Liver (tissue), 9 donors: ENCODE measurements around the gene PRKCH. TPM values are rescaled to one million over a fixed set of nuclear protein-coding genes. Genes with fewer than 3 reads are reported as not detected.

Source experiments
- DNase-seq: peaks from one replicate; pipeline ENCODE4 v3.0.0-alpha.2; 2017; ENCODE audit warnings: low spot score
- H3K27ac ChIP-seq, 2 donors: one replicate each; pipeline ENCODE4 v1.7.0; 2013; ENCODE audit warnings: inconsistent platforms in 2 of 2, low read length in 2 of 2, control low read depth in 1 of 2, low read depth in 1 of 2, mild to moderate bottlenecking in 1 of 2
- H3K27me3 ChIP-seq, 4 donors: one replicate each; pipeline versions ENCODE4 v1.6.1 to v1.7.0; 2013; ENCODE audit warnings: low read length in 3 of 4, inconsistent platforms in 1 of 4, mild to moderate bottlenecking in 1 of 4, moderate library complexity in 1 of 4; ENCODE audit not compliant: control insufficient read depth in 4 of 4, insufficient read depth in 4 of 4
- H3K36me3 ChIP-seq, 4 donors: one replicate each; pipeline versions ENCODE4 v1.6.1 to v1.7.0; 2013; ENCODE audit warnings: low read length in 3 of 4, mild to moderate bottlenecking in 3 of 4, low read depth in 1 of 4, moderate library complexity in 1 of 4; ENCODE audit not compliant: control insufficient read depth in 4 of 4, insufficient read depth in 3 of 4
- H3K4me1 ChIP-seq, 4 donors: one replicate each; pipeline versions ENCODE4 v1.6.1 to v1.7.0; 2013; ENCODE audit warnings: low read length in 3 of 4, mild to moderate bottlenecking in 3 of 4, moderate library complexity in 1 of 4; ENCODE audit not compliant: control insufficient read depth in 4 of 4, insufficient read depth in 4 of 4
- H3K4me3 ChIP-seq, 3 donors: one replicate each; pipeline versions ENCODE4 v1.6.1 to v1.7.0; 2013; ENCODE audit warnings: low read length in 3 of 3, control low read depth in 1 of 3, low read depth in 1 of 3, mild to moderate bottlenecking in 1 of 3
- H3K9ac ChIP-seq, 2 donors: one replicate each; pipeline ENCODE4 v1.7.0; 2013; ENCODE audit warnings: low read length in 2 of 2, mild to moderate bottlenecking in 2 of 2, moderate library complexity in 2 of 2, control low read depth in 1 of 2, low read depth in 1 of 2
- H3K9me3 ChIP-seq, 4 donors: one replicate each; pipeline versions ENCODE4 v1.6.1 to v1.7.0; 2013; ENCODE audit warnings: low read length in 3 of 4; ENCODE audit not compliant: control insufficient read depth in 4 of 4
- FOXA1 ChIP-seq: IDR thresholded peaks from 2 replicates; pipeline ENCODE4 v1.6.1; 2016; ENCODE audit warnings: antibody characterized with exemption
- FOXA2 ChIP-seq: IDR thresholded peaks from 2 replicates; pipeline ENCODE4 v1.6.1; 2016; ENCODE audit warnings: antibody characterized with exemption
- GABPA ChIP-seq, 2 donors: IDR thresholded peaks in 1 of 2; conservative IDR thresholded peaks in 1 of 2; 2 replicates each; pipeline ENCODE4 v1.6.1; 2016; ENCODE audit warnings: antibody characterized with exemption in 2 of 2, mild to moderate bottlenecking in 1 of 2, moderate library complexity in 1 of 2
- RXRA ChIP-seq, 2 donors: IDR thresholded peaks; 2 replicates each; pipeline ENCODE4 v1.6.1; 2017 to 2018; ENCODE audit warnings: antibody characterized with exemption in 2 of 2, mild to moderate bottlenecking in 1 of 2
- SP1 ChIP-seq: IDR thresholded peaks from 2 replicates; pipeline ENCODE4 v1.6.1; 2018; ENCODE audit warnings: antibody characterized with exemption, mild to moderate bottlenecking
- TAF1 ChIP-seq: conservative IDR thresholded peaks from 2 replicates; pipeline ENCODE4 v1.6.1; 2016; ENCODE audit warnings: antibody characterized with exemption, mild to moderate bottlenecking
- YY1 ChIP-seq: IDR thresholded peaks from 2 replicates; pipeline ENCODE4 v1.6.1; 2016; ENCODE audit warnings: antibody characterized with exemption, mild to moderate bottlenecking
- WGBS: extraction: QIAGEN DNeasy Blood & Tissue Kit; methylation state at CpG from one replicate; pipeline ENCODE4 v1.1.7; 2013; 5-methylcytosine and 5-hydroxymethylcytosine counted together
- polyA plus RNA-seq, 2 donors: library from polyadenylated mRNA; stranded (reverse) in 1 of 2; unstranded in 1 of 2; fragments of 200-250 nt in 1 of 2; fragments of >200 nt in 1 of 2; fragmentation: Nextera tagmentation in 1 of 2; extraction: Ambion mirVana in 1 of 2; gene quantifications; one replicate each; pipeline versions ENCODE4 v1.2.1 to v1.2.3, GENCODE V29; 2013 to 2015
- total RNA-seq, 2 donors: library from RNA; depleted of rRNA; stranded (reverse); fragments of >200 nt; gene quantifications; one replicate each; pipeline ENCODE4 v1.2.3, GENCODE V29; 2014
- TF ChIP-seq, protein P1 (sequence below): IDR thresholded peaks from 2 replicates; pipeline ENCODE4 v1.6.1; 2016; ENCODE audit warnings: antibody characterized with exemption
- TF ChIP-seq, protein P2 (sequence below): IDR thresholded peaks from 2 replicates; pipeline ENCODE4 v1.6.1; 2016; ENCODE audit warnings: antibody characterized with exemption
- TF ChIP-seq, protein P3 (sequence below): fragments of 150-350 bp; IDR thresholded peaks from 2 replicates; pipeline ENCODE4 v1.5.1; 2017; ENCODE audit warnings: improper control_type of control experiment, low read depth, low read length; ENCODE audit not compliant: missing input control
- TF ChIP-seq, protein P4 (sequence below): IDR thresholded peaks from 2 replicates; pipeline ENCODE4 v1.6.1; 2016; ENCODE audit warnings: antibody characterized with exemption
- donor health status: healthy.
- donor health status: healthy.
- donor health status: healthy.
- donor health status: healthy.
- donor health status: healthy.

Gene PRKCH
- total and polyA plus RNA-seq, 4 donors = 3.9 to 13.7 (median 7.0) TPM

DNA sequence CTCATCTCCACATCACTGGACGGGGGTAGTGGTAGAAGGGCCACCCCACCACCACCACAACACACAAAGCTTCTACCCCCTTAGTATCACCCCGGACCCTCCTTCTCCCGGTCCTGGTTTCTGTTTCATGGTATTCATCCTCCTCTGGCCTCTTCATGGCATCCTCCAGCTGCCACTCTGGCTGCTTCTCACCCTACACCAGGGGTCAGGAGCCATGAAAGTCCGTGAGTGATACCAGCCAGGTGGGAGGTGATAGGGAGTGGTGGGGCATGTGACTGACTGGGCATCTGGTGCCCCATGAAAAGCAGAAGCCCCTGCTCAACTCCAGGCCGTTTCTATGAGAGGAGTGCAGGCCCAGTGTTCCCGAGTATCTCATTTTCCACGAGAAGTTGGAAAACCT lies 222.6 kb downstream of the PRKCH start:
- TF ChIP-seq RXRA (IDR thresholded peaks at IDR 0.05) (no peak), YY1 (no peak), FOXA2 (no peak), TAF1 (no peak), FOXA1 (no peak), SP1 (no peak)
- TF ChIP-seq, protein P1, sequence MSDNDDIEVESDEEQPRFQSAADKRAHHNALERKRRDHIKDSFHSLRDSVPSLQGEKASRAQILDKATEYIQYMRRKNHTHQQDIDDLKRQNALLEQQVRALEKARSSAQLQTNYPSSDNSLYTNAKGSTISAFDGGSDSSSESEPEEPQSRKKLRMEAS = no peak
- TF ChIP-seq, protein P2, sequence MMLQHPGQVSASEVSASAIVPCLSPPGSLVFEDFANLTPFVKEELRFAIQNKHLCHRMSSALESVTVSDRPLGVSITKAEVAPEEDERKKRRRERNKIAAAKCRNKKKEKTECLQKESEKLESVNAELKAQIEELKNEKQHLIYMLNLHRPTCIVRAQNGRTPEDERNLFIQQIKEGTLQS = no peak
- TF ChIP-seq, protein P3, sequence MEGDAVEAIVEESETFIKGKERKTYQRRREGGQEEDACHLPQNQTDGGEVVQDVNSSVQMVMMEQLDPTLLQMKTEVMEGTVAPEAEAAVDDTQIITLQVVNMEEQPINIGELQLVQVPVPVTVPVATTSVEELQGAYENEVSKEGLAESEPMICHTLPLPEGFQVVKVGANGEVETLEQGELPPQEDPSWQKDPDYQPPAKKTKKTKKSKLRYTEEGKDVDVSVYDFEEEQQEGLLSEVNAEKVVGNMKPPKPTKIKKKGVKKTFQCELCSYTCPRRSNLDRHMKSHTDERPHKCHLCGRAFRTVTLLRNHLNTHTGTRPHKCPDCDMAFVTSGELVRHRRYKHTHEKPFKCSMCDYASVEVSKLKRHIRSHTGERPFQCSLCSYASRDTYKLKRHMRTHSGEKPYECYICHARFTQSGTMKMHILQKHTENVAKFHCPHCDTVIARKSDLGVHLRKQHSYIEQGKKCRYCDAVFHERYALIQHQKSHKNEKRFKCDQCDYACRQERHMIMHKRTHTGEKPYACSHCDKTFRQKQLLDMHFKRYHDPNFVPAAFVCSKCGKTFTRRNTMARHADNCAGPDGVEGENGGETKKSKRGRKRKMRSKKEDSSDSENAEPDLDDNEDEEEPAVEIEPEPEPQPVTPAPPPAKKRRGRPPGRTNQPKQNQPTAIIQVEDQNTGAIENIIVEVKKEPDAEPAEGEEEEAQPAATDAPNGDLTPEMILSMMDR = no peak
- TF ChIP-seq, protein P4, sequence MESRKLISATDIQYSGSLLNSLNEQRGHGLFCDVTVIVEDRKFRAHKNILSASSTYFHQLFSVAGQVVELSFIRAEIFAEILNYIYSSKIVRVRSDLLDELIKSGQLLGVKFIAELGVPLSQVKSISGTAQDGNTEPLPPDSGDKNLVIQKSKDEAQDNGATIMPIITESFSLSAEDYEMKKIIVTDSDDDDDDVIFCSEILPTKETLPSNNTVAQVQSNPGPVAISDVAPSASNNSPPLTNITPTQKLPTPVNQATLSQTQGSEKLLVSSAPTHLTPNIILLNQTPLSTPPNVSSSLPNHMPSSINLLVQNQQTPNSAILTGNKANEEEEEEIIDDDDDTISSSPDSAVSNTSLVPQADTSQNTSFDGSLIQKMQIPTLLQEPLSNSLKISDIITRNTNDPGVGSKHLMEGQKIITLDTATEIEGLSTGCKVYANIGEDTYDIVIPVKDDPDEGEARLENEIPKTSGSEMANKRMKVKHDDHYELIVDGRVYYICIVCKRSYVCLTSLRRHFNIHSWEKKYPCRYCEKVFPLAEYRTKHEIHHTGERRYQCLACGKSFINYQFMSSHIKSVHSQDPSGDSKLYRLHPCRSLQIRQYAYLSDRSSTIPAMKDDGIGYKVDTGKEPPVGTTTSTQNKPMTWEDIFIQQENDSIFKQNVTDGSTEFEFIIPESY = no peak
- H3K4me1 ChIP-seq = peaks cover 4 to 24% (median 20%) of the 10 kb centered on the region in 4 donors
- H3K9me3 ChIP-seq = no peaks in the 10 kb centered on the region
- no peaks in the 10 kb centered on the region for H3K36me3 ChIP-seq
- no peaks in the 10 kb centered on the region for H3K27me3 ChIP-seq
- H3K4me3 ChIP-seq = no peak overlapping the region
- peak overlapping the region; percentile 22 to 70 for H3K27ac ChIP-seq
- no peak overlapping the region for H3K9ac ChIP-seq
- WGBS = 92% methylated on average over 7 of the region's 7 CpGs
- DNase-seq = no peak

DNA sequence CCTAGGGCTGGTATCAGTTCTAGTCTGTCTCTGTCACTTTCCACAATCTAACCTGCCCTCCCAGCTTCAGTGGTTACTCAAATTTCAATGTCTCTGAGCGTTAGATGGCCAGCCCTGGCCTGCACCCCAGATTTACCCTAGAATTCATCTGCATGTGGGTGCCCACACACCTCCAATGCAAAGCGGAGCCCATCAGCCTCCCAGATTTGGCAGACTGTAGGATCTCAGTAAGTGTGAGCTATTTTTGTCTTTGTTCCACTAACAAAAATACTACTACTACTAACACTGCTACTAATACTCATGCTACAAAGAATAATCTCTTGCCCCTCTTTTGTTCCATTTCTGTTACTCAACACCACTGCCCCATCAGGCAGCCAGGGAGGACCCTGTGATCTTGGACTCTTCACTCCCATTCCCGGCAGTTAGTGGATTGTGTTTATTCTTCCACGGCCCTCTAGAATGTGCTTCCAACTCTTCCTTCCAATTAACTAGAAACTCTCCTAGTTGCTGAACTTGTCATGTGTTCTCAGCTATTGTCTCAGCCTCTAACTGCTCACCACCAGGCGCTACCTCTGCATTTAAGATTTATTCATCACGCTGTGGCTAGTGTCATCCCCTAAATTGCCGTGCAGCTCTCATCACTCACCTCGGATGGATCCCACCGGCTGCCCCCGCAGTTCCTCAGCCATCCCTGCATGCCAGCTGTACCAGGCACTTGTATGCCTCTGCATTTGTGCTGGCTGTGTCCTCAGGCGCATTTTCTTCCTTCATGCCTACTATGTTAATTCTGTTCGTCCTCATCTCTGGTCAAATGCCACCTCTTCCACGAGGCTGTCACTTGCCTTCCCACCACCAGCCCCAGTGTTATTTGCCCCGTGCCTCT lies 223.3 kb downstream of the PRKCH start:
- DNase-seq = no peak
- Histone ChIP-seq H3K36me3 (no peaks in the 10 kb centered on the region), H3K9me3 (no peaks in the 10 kb centered on the region), H3K4me3 (no peak overlapping the region), H3K9ac (no peak overlapping the region), H3K27me3 (no peaks in the 10 kb centered on the region), H3K27ac (no peak overlapping the region), H3K4me1 (peaks cover 4 to 20% (median 16%) of the 10 kb centered on the region in 4 donors)
- TF ChIP-seq GABPA (IDR thresholded peaks at IDR 0.05 in 1 of 2, conservative IDR thresholded peaks at IDR 0.05 in 1 of 2) (no peak), RXRA (IDR thresholded peaks at IDR 0.05) (peak in 1 of 2 donors; percentile 21)
- WGBS = 92% methylated on average over 14 of the region's 14 CpGs
